Endothelial cell of umbilical vein (primary cell): Measurements from ENCODE around the gene TMEM11. TPM values are rescaled to one million over a fixed set of nuclear protein-coding genes. Genes with fewer than 3 reads are reported as not detected.
A peak's percentile ranks its signal among the peaks of the same experiment; 100 is the strongest.

Experiments
- BruUV-seq: library from RNA; stranded (reverse); fragments of 400-500 nt; replicated peaks from 2 replicates; lab custom pipeline; 2021; lab: Mats Ljungman, UMichigan
- CTCF ChIA-PET: fragments of 300-600, 350-600 bp; sonication (Branson Sonifier 250); formaldehyde crosslinking; loops from one replicate; lab custom pipeline; 2021; ENCODE audit warnings: antibody characterized with exemption, inconsistent platforms; lab: Charles Lee
- POLR2A ChIA-PET: fragments of 300-600, 350-600 bp; sonication (Branson Sonifier 250); formaldehyde crosslinking; loops from one replicate; lab custom pipeline; 2021; ENCODE audit warnings: antibody characterized with exemption, inconsistent platforms; lab: Charles Lee
- DNase-seq: peaks from one replicate; pipeline ENCODE4 v3.0.0-alpha.2; 2011; ENCODE audit warnings: low read depth, low spot score
- FAIRE-seq: peaks from 2 replicates; lab custom pipeline; 2011; peaks lifted over from hg19 to GRCh38; lab: Jason Lieb, UNC
- H2AFZ ChIP-seq: 2 replicates; pipeline ENCODE4 v1.6.0; 2012; ENCODE audit warnings: low read depth, low read length, control low read depth, inconsistent platforms
- H3K27ac ChIP-seq: 2 replicates; pipeline ENCODE4 v1.5.1; 2011; ENCODE audit warnings: low read depth, mild to moderate bottlenecking, control low read depth, low read length, moderate library complexity; ENCODE audit not compliant: insufficient read depth
- H3K27me3 ChIP-seq, 2 experiments: 2 replicates each; pipeline versions ENCODE4 v1.6.0 to v1.6.1; 2011; ENCODE audit warnings: low read length in 2 of 2, mixed read lengths in 1 of 2; ENCODE audit not compliant: control insufficient read depth in 2 of 2, insufficient read depth in 2 of 2
- H3K36me3 ChIP-seq, 2 experiments: 2 replicates in 1 of 2; 3 replicates in 1 of 2; pipeline ENCODE4 v1.5.1; 2011; ENCODE audit warnings: low read length in 2 of 2, mild to moderate bottlenecking in 1 of 2, moderate library complexity in 1 of 2; ENCODE audit not compliant: control insufficient read depth in 2 of 2, insufficient read depth in 2 of 2; ENCODE audit errors: extremely low read depth in 1 of 2
- H3K4me1 ChIP-seq: 3 replicates; pipeline ENCODE4 v1.5.1; 2011; ENCODE audit warnings: mild to moderate bottlenecking, low read length; ENCODE audit not compliant: control insufficient read depth, insufficient read depth; ENCODE audit errors: extremely low read depth
- H3K4me2 ChIP-seq: 2 replicates; pipeline ENCODE4 v1.6.1; 2011; ENCODE audit warnings: low read length, control low read depth, mixed read lengths; ENCODE audit not compliant: insufficient read depth
- H3K4me3 ChIP-seq, 3 experiments: fragments of 200-600 bp in 1 of 3; sonication (generic), shearing (Covaris generic) in 1 of 3; replicated peaks in 1 of 3; 2 replicates each; pipeline ENCODE4 v1.5.1; 2011 to 2016; ENCODE audit warnings: control low read depth in 3 of 3, low read length in 3 of 3, mild to moderate bottlenecking in 2 of 3, inconsistent platforms in 1 of 3, low read depth in 1 of 3, moderate library complexity in 1 of 3; ENCODE audit not compliant: insufficient read depth in 1 of 3
- H3K79me2 ChIP-seq: 2 replicates; pipeline ENCODE4 v1.6.0; 2012; ENCODE audit warnings: low read length, inconsistent platforms; ENCODE audit not compliant: control insufficient read depth, insufficient read depth
- H3K9ac ChIP-seq: replicated peaks from 2 replicates; pipeline ENCODE3; 2011; ENCODE audit warnings: low read length, control low read depth; ENCODE audit not compliant: insufficient read depth; ENCODE audit errors: extremely low read depth
- H3K9me1 ChIP-seq: replicated peaks from 3 replicates; pipeline ENCODE4 v1.6.0; 2011; ENCODE audit warnings: mild to moderate bottlenecking, low read length; ENCODE audit not compliant: control insufficient read depth, insufficient read depth; ENCODE audit errors: extremely low read depth
- H3K9me3 ChIP-seq: replicated peaks from 2 replicates; pipeline ENCODE4 v1.5.1; 2012; ENCODE audit warnings: low read length, inconsistent platforms; ENCODE audit not compliant: control insufficient read depth, insufficient read depth
- H4K20me1 ChIP-seq: replicated peaks from 2 replicates; pipeline ENCODE3; 2011; ENCODE audit warnings: mild to moderate bottlenecking, low read length; ENCODE audit not compliant: control insufficient read depth, insufficient read depth; ENCODE audit errors: extremely low read depth
- EZH2 ChIP-seq: IDR thresholded peaks from 2 replicates; pipeline ENCODE4 v1.6.1; 2012; ENCODE audit warnings: borderline replicate concordance, low read depth, mild to moderate bottlenecking, moderate library complexity, low read length, inconsistent platforms; ENCODE audit not compliant: severe bottlenecking
- FOS ChIP-seq: IDR thresholded peaks from 2 replicates; pipeline ENCODE4 v1.6.1; 2011; ENCODE audit warnings: mild to moderate bottlenecking, low read length, moderate library complexity, borderline replicate concordance; ENCODE audit not compliant: insufficient read depth
- GATA2 ChIP-seq: IDR thresholded peaks from 2 replicates; pipeline ENCODE4 v1.7.0; 2011; ENCODE audit warnings: low read depth, mild to moderate bottlenecking, moderate library complexity, mixed read lengths, low read length; ENCODE audit not compliant: insufficient read length, insufficient read depth
- JUN ChIP-seq: IDR thresholded peaks from 2 replicates; pipeline ENCODE4 v1.6.1; 2011; ENCODE audit warnings: borderline replicate concordance, low read depth; ENCODE audit not compliant: insufficient read length, insufficient read depth
- MAX ChIP-seq: IDR thresholded peaks from 2 replicates; pipeline ENCODE4 v1.6.1; 2011; ENCODE audit not compliant: insufficient read depth, insufficient read length
- MYC ChIP-seq: IDR thresholded peaks from one replicate; pipeline ENCODE4 v1.6.1; 2011; ENCODE audit warnings: mild to moderate bottlenecking, low read depth, low read length
- POLR2A ChIP-seq: IDR thresholded peaks from 2 replicates; pipeline ENCODE4 v1.6.1; 2012; ENCODE audit warnings: low read depth, mild to moderate bottlenecking, control low read depth, low read length
- POLR2AphosphoS5 ChIP-seq: IDR thresholded peaks from 2 replicates; pipeline ENCODE4 v1.6.1; 2012; ENCODE audit warnings: low read depth, mild to moderate bottlenecking, control low read depth, low read length, moderate library complexity; ENCODE audit not compliant: insufficient read depth
- dilution Hi-C: fragments of 300-500 bp; cut with MboI; formaldehyde crosslinking; loops from one replicate; pipeline ENCODE4 v1.15.0; 2019; ENCODE audit warnings: low sequenced_read_pairs; ENCODE audit not compliant: extremely low pct_ligation_motif_present
- intact Hi-C: fragments of 100-400 bp; cut with micrococcal nuclease; formaldehyde crosslinking; loops from one replicate; pipeline ENCODE4 v1.10.0; 2022
- polyA plus RNA-seq, 4 experiments: library from polyadenylated mRNA; depleted of rRNA in 3 of 4; stranded (reverse) in 3 of 4; unstranded in 1 of 4; fragments of >200 nt; gene quantifications; 2 replicates each; pipeline versions ENCODE4 v1.2.1 to v1.2.3, GENCODE V29; 2011 to 2012; ENCODE audit warnings: missing spikeins in 1 of 4
- total RNA-seq: library from RNA; stranded (reverse); gene quantifications from 2 replicates; pipeline ENCODE4 v1.2.3, GENCODE V29; 2021
- TF ChIP-seq, protein P1 (sequence below), 2 donors: IDR thresholded peaks; 1 replicate in 1 of 2; 2 replicates in 1 of 2; pipeline ENCODE4 v1.5.1; 2011; ENCODE audit warnings: low read length in 2 of 2, mild to moderate bottlenecking in 2 of 2, moderate library complexity in 2 of 2, control low read depth in 1 of 2, inconsistent platforms in 1 of 2, low read depth in 1 of 2; ENCODE audit not compliant: insufficient read depth in 1 of 2; ENCODE audit errors: extremely low read depth in 1 of 2

Gene TMEM11
- total and polyA plus RNA-seq, 2 donors (not counting 3 experiments of a cell fraction or from before 2014, with no cell fraction given) = 27.4 to 79.9 TPM

- Histone ChIP-seq H3K4me2 (no peak overlapping the region), H3K4me3 (no peak overlapping the region), H3K9ac (no peak overlapping the region), H3K9me3 (no peaks in the 10 kb centered on the region), H3K27ac (no peak overlapping the region), H2AFZ (no peak overlapping the region), H4K20me1 (no peaks in the 10 kb centered on the region), H3K4me1 (peaks cover 1% of the 10 kb centered on the region), H3K36me3 (peaks cover 0 to 7% of the 10 kb centered on the region in 2 experiments), H3K27me3 (no peaks in the 10 kb centered on the region), H3K79me2 (no peaks in the 10 kb centered on the region), H3K9me1 (no peaks in the 10 kb centered on the region)
- FAIRE-seq (no peak), DNase-seq (peak; percentile 71)
- intact Hi-C loops (no loop called here), dilution Hi-C loops (no loop called here)
- CTCF ChIA-PET = interaction anchor here (0.9 to 2.3 kb wide), 3 partner anchors 8 to 72 kb away, joined by 3 to 9 read pairs (median 3); no protein-coding TSS in a partner anchor
- POLR2A ChIA-PET = no interaction called here
- no TSS peak for BruUV-seq
- no peak for TF ChIP-seq MAX
- TF ChIP-seq GATA2 = no peak
- TF ChIP-seq FOS = no peak
- no peak for TF ChIP-seq POLR2AphosphoS5
- no peak for TF ChIP-seq EZH2
- TF ChIP-seq MYC = no peak
- TF ChIP-seq, protein P1, sequence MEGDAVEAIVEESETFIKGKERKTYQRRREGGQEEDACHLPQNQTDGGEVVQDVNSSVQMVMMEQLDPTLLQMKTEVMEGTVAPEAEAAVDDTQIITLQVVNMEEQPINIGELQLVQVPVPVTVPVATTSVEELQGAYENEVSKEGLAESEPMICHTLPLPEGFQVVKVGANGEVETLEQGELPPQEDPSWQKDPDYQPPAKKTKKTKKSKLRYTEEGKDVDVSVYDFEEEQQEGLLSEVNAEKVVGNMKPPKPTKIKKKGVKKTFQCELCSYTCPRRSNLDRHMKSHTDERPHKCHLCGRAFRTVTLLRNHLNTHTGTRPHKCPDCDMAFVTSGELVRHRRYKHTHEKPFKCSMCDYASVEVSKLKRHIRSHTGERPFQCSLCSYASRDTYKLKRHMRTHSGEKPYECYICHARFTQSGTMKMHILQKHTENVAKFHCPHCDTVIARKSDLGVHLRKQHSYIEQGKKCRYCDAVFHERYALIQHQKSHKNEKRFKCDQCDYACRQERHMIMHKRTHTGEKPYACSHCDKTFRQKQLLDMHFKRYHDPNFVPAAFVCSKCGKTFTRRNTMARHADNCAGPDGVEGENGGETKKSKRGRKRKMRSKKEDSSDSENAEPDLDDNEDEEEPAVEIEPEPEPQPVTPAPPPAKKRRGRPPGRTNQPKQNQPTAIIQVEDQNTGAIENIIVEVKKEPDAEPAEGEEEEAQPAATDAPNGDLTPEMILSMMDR (IDR thresholded peaks at IDR 0.05; ENCODE audit: extremely low read depth in 1 of 2, insufficient read depth in 1 of 2, low read depth in 1 of 2, low read length in 2 of 2) = no peak
- TF ChIP-seq JUN = no peak
- no peak for TF ChIP-seq POLR2A
Measured at GRCh38 chr17:21191698-21192097, 22.3 kb downstream of the TMEM11 start.
